Measurements from ENCODE around the gene RPL18. TPM values are rescaled to one million over a fixed set of nuclear protein-coding genes. Genes with fewer than 3 reads are reported as not detected.

The RPL18 gene
- total RNA-seq, 1 experiment from 2014 or later, result 1,978 TPM

DNA sequence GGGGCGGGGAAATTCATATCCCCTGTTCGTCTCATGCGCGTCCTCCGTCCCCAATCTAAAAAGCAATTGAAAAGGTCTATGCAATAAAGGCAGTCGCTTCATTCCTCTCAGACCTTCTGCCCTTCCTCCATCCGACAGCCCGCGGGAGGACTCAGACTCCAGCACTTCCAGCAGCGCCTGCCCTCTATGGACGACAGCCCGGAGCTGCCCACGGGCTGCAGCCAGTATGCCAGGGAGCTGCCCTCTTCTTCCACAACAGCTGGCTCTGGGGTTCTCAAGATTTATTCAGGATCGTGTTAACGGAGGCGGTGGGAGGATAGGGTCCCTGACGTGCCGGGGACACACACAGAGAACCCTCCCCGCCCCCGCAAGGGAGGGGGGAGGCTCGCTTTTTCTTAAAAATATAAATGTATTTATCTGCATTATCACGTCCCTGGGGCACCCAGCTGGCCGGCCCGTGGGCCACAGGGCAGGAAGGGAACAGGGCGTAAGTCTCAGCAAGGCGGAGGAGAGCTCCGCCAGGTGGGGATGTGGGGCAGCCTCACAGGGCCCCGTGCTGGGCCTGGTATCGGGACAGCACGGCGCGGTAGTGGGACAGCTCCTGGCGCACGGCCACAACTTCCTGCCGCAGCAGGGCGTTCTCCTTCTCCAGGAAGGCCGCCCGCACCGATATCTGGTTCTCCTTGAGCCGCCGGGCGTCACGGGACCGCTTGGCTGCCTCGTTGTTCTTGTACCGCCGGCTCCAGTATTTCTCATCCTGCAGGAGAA, 11.5 kb upstream of the RPL18 start:
- DNase-seq (ENCODE audit: low spot score), result no peak

DNA sequence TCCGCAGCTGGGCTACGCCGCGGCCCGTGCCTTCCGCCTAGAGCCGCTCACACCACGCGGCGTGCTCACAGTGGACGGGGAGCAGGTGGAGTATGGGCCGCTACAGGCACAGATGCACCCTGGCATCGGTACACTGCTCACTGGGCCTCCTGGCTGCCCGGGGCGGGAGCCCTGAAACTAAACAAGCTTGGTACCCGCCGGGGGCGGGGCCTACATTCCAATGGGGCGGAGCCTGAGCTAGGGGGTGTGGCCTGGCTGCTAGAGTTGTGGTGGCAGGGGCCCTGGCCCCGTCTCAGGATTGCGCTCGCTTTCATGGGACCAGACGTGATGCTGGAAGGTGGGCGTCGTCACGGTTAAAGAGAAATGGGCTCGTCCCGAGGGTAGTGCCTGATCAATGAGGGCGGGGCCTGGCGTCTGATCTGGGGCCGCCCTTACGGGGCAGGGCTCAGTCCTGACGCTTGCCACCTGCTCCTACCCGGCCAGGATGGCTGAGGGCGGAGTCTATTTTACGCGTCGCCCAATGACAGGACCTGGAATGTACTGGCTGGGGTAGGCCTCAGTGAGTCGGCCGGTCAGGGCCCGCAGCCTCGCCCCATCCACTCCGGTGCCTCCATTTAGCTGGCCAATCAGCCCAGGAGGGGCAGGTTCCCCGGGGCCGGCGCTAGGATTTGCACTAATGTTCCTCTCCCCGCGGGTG, 10.8 kb upstream of the RPL18 start:
- DNase-seq (ENCODE audit: low spot score), result no peak

DNA sequence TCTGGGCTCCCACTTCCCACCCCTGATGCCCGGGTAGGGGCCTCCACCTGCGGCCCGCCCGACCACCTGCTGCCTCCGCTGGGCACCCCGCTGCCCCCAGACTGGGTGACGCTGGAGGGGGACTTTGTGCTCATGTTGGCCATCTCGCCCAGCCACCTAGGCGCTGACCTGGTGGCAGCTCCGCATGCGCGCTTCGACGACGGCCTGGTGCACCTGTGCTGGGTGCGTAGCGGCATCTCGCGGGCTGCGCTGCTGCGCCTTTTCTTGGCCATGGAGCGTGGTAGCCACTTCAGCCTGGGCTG, 10.3 kb upstream of the RPL18 start:
- no peak for DNase-seq (ENCODE audit: low spot score)

DNA sequence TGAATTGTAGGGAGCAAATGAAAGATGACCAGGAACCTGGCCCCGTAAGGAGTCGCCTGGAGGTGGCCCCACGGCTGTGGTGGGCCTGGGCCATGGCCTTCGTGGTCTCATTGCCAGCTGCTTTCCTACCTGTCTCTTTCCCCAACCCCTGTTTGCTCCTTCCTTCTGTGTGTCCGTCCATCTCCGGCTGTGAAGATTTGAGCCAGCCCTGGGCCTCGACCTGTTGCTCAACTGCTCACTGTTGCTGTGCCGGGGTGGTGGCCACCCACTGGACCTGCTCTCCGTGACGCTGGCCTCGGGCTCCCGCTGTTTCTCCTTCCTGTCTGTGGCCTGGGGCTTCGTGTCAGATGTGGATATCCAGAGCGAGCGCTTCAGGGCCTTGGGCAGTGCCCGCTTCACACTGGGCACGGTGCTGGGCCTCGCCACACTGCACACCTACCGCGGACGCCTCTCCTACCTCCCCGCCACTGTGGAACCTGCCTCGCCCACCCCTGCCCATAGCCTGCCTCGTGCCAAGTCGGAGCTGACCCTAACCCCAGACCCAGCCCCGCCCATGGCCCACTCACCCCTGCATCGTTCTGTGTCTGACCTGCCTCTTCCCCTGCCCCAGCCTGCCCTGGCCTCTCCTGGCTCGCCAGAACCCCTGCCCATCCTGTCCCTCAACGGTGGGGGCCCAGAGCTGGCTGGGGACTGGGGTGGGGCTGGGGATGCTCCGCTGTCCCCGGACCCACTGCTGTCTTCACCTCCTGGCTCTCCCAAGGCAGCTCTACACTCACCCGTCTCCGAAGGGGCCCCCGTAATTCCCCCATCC, 9.7 kb upstream of the RPL18 start:
- no peak for DNase-seq (ENCODE audit: low spot score)

DNA sequence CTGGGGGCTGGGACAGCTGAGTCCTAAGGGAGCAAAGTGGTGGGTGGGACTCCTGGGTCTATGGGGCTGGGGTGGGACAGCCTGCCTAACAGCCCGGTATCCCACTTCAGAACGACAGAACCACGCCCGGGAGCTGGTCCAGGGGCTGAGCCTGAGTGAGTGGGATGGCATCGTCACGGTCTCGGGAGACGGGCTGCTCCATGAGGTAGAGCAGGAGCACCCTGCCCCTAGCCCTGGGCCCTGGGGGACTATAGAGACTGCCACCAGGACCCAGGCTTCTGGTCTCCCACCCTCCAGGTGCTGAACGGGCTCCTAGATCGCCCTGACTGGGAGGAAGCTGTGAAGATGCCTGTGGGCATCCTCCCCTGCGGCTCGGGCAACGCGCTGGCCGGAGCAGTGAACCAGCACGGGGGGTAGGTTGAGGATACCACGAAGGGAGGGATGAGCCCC, 8.9 kb upstream of the RPL18 start:
- DNase-seq (ENCODE audit: low spot score), result no peak

DNA sequence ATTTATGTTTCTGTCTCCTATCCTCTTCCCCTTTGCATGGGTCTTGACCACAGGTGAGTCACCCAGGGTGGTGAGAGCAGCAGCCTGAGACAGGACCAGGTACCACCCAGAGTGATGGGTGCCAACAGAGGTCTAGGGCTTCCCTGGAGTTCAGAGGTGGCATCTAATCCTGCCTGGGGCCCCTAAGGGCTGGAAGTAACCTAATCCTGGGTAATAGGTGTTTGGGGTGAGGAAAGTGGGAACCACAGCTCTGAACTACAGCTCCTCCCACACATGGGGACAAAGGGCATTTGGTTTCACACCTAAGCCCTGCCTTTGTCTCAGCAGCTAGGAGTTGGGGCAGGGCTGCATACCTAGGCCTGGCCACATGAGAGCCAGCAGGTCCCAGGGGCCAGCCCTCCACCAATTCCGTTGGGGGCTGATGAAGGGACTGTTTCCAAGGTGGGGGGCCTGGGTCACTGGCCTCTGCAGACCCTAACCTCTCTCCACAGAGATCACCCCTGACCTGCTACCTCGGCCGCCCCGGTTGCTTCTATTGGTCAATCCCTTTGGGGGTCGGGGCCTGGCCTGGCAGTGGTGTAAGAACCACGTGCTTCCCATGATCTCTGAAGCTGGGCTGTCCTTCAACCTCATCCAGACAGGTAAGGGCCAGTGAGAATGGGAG, 8.4 kb upstream of the RPL18 start:
- DNase-seq (ENCODE audit: low spot score), result no peak

DNA sequence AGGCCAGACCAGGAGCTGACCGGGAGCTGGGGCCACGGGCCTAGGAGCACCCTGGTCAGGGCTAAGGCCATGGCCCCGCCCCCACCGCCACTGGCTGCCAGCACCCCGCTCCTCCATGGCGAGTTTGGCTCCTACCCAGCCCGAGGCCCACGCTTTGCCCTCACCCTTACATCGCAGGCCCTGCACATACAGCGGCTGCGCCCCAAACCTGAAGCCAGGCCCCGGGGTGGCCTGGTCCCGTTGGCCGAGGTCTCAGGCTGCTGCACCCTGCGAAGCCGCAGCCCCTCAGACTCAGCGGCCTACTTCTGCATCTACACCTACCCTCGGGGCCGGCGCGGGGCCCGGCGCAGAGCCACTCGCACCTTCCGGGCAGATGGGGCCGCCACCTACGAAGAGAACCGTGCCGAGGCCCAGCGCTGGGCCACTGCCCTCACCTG, 6.9 kb upstream of the RPL18 start:
- no peak for DNase-seq (ENCODE audit: low spot score)

DNA sequence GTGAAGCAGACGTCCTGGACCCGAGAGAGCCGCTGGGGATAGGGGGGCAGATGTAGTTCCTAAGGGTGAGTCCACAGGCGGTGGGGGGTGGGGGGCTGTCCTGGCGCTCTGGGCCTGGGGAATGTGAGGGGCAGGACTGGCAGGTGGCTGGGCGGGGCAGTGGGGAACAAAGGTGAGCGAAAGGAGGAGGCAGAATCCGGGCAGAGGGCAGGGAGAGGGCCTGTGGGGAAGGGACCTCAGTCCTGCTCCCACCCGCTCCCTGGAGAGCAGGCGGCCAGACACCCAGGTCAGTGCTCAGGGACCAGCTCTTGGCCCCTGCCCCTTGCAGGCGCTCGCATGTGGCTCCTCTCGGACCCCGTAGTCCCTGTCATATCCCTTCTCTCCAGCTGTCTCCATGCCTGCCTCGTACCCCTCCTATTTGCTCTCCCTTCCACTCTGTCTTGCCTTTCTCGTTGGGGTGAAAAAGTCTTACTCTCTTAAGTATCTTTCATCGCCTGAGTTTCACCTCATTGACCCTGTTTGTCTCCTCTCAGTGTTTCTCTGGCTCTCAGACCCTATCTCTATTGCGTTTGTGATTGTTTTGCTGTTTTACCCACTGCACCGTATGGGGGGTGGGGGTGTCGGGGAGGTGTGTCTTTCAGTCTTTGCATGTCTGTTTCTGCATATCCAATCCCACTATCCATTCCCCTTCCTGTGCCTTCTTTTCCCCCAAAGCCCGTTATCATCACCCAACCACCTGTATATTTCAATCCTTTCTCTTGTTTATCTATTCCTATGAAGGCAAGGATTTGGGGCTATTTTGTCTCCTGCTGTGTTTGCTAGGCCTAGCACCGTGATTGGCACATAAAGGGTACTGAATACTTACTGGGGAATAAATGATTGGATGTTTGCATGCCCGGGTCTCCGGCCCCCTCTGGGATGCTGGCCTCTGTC, 6.1 kb upstream of the RPL18 start:
- DNase-seq (ENCODE audit: low spot score), result no peak

DNA sequence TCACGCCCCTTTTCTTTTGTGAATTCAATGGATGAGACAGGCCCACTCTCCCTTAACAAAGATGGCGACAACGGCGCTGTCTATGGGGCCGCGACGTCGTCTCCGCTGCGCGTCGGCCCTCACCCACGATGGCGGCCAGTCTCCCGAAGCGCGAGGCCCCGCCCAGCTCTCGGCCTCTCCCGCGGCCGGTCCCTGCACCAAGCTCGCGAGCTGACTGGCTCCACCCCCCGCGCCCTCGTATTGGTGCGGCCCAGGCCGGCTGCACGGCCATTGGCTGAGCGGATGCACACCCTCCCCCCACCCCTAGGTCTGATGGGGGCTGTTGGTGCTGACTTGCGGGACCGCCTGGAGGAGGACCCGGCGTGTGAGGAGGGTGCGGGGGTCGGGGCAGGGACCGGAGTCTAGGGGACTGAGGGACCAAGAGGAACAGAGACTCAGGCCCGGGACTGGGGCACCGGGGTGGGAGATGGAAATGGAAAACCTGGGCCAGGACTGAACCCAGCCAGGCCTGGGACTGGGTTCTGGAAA, 5.2 kb upstream of the RPL18 start:
- peak; percentile 98 for DNase-seq (ENCODE audit: low spot score)

DNA sequence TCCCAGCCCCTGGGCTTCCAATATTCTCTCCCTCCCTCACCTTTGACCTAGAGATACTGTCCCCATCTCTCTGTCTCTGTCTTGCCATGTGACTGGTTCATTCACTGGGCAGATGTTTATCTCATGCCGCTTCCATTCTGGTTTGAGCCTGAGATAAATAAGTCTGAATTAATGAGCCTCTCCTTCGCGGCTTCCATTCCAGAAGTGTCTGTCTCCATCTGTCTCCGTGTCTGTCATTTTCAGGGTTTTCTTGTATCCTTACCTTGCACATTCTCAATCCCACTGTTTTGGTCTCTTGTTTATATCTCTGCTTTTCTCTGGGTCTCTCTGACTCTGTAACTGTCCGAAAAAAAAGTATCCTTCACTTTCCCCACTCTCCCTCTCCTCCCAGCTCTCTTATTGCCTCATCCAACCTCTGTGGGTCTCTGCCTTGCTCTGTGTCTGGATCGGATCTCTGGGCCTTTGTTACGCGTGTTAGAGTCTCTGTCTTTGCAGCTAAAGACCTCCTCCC, 4.6 kb upstream of the RPL18 start:
- DNase-seq (ENCODE audit: low spot score), result no peak

DNA sequence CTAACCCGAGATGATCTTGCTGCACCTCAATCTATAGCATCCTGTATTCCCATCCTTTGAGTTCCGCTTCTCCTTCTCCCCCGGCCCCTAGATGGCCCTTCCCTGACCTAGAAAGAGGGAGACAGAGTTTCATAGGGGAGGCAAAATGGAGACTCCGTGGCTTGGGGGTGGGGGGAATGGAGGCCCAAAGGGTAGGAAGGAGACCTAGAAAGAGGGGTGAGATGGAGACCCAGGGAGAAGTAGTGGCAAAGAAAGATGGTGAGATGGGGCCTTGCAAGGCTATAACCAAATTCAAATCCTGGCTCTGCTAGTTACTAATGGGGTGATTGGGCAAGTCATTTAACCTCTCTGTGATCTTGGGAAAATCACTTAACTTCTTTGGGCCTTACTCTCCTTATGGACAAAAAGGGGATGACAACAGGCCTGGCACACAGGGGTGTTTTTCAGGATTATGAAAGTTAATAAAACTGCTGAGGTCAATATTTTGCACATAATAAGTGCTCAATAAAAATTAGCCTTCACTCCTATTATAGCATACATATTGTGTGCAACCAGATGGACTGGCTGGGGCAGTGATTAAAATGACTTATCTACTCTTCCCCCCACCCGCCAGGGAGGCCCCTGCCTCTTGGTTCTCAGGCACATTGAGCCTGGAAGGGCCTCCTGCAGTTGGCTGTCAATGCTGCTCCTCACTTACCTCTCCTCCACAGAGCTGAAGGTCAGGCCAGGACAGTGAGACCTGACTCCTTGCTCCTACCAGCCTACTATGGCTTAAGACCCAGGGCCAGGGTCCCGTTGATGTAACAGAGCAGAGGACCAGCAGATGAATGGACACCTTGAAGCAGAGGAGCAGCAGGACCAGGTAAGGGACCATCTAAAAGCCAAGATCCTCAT, 961 bp upstream of the RPL18 start:
- no peak for DNase-seq (ENCODE audit: low spot score)

DNA sequence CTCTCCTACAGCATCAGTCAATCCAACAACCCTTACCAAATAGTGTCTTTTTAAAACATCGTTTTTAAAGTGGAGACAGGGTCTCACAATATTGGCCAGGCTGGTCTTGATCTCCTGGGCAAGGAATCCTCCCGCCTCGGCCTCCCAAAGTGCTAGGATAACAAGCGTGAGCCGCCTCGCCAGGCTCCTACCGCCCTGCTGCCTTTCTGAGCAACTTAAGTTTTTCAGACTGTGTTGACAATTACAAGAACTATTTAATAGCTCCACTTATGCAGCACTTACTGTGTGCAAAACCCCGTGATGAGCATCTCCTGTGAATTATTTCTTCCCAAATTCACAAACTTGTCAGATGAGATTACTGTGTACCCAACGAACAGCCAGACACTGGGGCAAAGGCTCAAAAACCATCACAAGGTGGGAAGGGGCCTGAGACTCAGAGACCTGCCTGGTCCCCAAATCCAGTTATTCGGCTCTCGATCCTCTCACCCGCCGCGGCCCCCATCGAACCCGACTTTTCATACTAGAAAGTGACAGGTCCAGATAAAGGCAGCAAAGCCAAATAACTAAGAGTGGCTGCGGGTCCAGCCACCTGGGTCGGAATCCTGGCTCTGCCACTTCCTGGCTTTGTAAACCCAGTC, 581 bp downstream of the RPL18 start:
- no peak for DNase-seq (ENCODE audit: low spot score)

DNA sequence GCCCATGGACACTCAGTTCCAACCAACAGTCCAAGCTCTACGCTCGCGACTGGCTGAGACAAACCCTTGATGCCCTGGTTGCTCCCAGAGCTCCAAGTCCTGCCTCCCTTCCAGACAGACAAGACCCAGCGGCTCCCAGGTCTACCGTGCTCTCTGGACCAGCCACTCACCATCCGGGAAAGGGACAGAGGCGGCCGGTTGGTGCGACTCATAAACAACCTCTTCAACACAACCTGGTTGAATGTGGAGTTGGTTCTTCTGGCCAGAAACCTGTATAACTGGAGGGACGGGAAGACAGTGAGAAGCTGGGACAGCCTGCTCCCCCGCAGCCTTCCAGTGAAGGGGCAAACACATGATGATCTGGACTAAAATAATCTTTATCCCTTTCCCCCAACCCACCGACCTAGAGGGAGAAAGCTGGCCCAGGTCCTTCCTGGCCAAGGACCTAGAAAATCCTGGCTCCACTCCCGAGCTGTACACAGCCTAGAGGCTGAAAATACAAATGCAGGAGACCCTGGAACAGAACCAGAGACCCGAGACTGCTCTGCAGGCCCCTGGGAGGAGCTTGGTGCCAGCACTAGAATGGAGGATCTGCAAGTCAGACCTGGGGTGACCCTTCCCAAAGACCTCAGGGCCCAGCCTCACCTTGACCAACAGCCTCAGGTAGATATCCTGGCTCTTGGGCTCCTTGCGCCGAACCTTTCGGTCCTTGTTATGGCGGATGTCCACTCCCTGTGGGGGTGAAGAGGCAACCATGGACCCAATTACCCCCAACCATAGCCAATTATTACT, 1.6 kb downstream of the RPL18 start:
- DNase-seq (ENCODE audit: low spot score), result no peak

DNA sequence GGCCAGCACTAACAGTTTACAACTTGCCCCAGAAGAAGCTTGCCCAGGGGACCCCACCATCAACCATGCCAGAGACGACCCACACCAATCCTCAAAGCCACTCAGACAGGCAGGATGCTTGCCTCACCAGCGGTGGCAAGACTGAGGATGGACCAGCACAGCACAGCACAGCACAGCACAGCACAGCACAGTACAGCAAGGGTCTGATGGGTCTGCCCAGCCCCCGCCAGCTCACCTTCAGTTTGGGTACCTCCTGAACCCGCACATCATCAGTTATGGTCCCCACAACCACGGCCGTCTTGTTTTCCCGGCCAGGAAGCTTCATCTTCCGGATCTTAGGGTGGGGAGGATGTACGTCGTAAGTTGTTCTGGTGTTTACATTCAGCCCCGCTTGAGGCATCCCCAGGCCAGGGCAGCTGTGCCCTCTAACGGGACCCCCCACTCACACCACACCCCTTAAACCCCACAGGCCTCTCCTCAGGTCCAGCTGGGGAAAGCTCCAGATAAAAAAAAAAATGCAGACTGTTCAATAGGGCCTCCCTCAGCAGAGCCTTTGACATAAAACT, 2.4 kb downstream of the RPL18 start:
- DNase-seq (ENCODE audit: low spot score), result no peak

DNA sequence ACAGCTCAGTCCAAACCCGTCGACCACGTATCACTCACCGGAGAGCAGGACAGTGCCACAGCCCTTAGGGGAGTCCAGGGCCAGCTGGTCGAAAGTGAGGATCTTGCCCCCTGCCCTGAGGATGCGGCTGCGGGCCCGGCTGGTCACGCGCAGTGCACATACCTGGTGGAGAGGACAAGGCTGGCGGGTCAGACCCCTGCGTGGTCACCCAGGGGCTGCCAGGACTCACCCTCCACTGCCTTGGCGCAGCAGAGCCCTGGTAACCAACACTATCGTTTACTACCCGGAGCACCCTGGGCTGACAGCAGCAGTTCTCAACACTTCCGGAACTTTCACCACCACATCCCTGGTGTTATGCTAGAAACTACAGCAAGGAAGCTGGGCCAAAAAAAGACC, 2.9 kb downstream of the RPL18 start:
- DNase-seq (ENCODE audit: low spot score), result no peak

DNA sequence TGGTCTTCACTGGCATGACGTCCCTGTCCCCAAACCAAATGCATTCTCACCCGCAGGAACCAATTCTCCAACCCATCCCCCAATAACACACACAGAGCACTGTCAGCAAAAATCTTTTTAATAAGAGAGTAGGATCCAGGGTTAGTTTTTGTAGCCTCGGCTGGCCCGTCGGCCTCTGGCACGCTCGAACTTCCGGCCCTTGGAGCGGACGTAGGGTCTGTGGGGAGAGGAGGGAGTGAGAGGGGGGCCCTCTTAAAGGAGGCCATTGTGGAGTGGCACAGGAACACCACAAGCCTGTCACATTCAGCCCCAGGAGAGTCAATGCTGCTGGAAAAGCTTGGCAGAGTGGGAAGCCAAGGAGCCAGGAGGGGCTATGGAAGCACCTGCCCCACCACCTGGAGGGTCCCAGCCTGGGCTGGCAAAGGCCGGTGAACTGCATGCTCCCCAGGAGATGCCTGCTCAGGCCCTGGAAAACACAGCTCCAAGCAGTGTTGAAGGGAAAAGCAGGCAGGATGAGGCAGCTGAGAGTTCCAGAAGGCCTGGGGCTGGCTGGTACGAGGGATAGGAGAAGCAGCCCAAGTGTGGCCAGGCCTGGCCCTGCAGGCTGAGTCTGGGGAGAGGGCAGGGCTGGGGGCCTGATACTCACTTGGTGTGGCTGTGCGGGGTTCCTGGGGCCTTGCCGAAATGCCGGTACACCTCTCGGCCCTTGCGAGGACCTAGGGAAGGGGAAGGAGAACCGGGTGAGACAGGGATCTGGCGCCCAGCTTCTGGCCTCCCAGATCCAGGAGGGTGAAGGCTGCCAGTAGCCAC, 3.5 kb downstream of the RPL18 start:
- DNase-seq (ENCODE audit: low spot score), result no peak

Data from H4 (cell line).